ENCODE measurements around the gene WBP2. TPM values are rescaled to one million over a fixed set of nuclear protein-coding genes. Genes with fewer than 3 reads are reported as not detected.

The WBP2 gene
- total and polyA plus RNA-seq, 2 of the 13 experiments (the other 11 are each of a cell fraction or from before 2014, with no cell fraction given) = 29.2 to 29.5 TPM

DNA sequence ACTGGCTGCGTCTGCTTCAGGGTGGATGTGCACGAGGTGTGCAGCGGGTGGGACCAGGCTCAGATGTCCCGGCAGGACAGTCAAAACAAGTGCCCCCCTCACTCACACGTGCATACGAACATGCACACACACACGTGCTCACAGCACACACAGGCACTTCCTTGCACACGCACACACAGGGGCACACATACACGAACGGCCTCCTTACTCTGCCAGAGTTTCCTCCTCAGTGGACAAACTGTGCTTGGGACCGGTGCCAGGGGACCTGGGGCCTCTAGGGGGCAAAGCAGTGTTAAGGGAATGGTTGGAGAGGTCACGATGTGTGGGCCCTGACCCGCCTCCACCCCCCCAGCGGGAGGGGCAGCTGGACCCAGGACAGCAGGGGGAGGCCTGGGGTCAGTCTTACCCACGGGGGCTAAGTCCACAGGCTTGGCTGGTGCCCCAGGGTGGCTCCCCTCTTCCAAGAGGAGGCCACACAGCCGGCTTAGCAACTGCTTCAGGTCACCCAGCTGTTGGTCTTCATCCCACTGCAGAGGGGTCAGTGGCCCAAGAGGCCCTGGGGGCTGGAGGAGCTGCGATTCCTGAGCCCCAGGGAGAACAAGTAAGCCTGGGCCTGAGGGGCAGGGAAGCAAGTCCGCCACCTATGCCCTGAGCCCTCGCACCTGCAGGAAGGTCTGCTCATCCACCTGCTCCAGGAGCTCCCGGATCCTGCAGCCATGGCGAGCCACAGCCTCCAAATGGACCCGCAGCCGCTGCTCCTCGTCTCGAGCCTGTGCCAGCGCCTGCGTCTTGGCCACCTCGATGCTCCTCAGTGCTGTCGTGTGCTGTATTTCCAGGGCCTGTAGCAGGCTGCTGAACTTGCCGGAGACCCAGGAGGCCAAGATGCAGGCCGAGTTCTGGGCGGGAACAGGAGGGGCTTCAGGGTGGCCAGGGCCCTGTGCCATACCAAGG is 36.7 kb upstream of the WBP2 start (continued):
- TF ChIP-seq, protein P1, sequence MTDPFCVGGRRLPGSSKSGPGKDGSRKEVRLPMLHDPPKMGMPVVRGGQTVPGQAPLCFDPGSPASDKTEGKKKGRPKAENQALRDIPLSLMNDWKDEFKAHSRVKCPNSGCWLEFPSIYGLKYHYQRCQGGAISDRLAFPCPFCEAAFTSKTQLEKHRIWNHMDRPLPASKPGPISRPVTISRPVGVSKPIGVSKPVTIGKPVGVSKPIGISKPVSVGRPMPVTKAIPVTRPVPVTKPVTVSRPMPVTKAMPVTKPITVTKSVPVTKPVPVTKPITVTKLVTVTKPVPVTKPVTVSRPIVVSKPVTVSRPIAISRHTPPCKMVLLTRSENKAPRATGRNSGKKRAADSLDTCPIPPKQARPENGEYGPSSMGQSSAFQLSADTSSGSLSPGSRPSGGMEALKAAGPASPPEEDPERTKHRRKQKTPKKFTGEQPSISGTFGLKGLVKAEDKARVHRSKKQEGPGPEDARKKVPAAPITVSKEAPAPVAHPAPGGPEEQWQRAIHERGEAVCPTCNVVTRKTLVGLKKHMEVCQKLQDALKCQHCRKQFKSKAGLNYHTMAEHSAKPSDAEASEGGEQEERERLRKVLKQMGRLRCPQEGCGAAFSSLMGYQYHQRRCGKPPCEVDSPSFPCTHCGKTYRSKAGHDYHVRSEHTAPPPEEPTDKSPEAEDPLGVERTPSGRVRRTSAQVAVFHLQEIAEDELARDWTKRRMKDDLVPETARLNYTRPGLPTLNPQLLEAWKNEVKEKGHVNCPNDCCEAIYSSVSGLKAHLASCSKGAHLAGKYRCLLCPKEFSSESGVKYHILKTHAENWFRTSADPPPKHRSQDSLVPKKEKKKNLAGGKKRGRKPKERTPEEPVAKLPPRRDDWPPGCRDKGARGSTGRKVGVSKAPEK (CRISPR knock-in tag; IDR thresholded peaks at IDR 0.05; ENCODE audit: borderline replicate concordance) = no peak
- TF ChIP-seq ZNF850 (CRISPR knock-in tag; conservative IDR thresholded peaks at IDR 0.05) = no peak
- TF ChIP-seq ZNF451 (CRISPR knock-in tag; IDR thresholded peaks at IDR 0.05) = peak; percentile 81; the same call in 1 of the 2 replicates
- peak; percentile 82; the same call in 1 of the 2 replicates for TF ChIP-seq EEA1 (CRISPR knock-in tag; IDR thresholded peaks at IDR 0.05; ENCODE audit: borderline replicate concordance)
- TF ChIP-seq TGIF2 (CRISPR knock-in tag; IDR thresholded peaks at IDR 0.05) = no peak
- peak; percentile 85 for TF ChIP-seq PITX1 (CRISPR knock-in tag; IDR thresholded peaks at IDR 0.05)
- no peak for TF ChIP-seq PLRG1 (conservative IDR thresholded peaks at IDR 0.05)
- no peak for TF ChIP-seq ZNF614 (CRISPR knock-in tag; IDR thresholded peaks at IDR 0.05; ENCODE audit: borderline replicate concordance)
- TF ChIP-seq ISX (CRISPR knock-in tag; conservative IDR thresholded peaks at IDR 0.05) = peak; percentile 74; the same call in 1 of the 2 replicates
- TF ChIP-seq, protein P2, sequence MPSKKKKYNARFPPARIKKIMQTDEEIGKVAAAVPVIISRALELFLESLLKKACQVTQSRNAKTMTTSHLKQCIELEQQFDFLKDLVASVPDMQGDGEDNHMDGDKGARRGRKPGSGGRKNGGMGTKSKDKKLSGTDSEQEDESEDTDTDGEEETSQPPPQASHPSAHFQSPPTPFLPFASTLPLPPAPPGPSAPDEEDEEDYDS (CRISPR knock-in tag; IDR thresholded peaks at IDR 0.05) = peak; percentile 67
- TF ChIP-seq ZIK1 (CRISPR knock-in tag; IDR thresholded peaks at IDR 0.05; ENCODE audit: borderline replicate concordance, low read depth) = peak; percentile 44; the same call in 1 of the 2 replicates
- TF ChIP-seq CBFB (CRISPR knock-in tag; IDR thresholded peaks at IDR 0.05) = no peak
- TF ChIP-seq NR2F2 (IDR thresholded peaks at IDR 0.05; ENCODE audit: borderline replicate concordance, low read depth) = peak; percentile 89
- no peak for TF ChIP-seq SP2 (CRISPR knock-in tag; IDR thresholded peaks at IDR 0.05)
- TF ChIP-seq CENPT (CRISPR knock-in tag; IDR thresholded peaks at IDR 0.05; ENCODE audit: low read depth) = peak; percentile 62
- TF ChIP-seq, protein P3, sequence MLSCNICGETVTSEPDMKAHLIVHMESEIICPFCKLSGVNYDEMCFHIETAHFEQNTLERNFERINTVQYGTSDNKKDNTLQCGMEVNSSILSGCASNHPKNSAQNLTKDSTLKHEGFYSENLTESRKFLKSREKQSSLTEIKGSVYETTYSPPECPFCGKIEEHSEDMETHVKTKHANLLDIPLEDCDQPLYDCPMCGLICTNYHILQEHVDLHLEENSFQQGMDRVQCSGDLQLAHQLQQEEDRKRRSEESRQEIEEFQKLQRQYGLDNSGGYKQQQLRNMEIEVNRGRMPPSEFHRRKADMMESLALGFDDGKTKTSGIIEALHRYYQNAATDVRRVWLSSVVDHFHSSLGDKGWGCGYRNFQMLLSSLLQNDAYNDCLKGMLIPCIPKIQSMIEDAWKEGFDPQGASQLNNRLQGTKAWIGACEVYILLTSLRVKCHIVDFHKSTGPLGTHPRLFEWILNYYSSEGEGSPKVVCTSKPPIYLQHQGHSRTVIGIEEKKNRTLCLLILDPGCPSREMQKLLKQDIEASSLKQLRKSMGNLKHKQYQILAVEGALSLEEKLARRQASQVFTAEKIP (CRISPR knock-in tag; IDR thresholded peaks at IDR 0.05; ENCODE audit: borderline replicate concordance) = no peak
- TF ChIP-seq ZSCAN31 (CRISPR knock-in tag; IDR thresholded peaks at IDR 0.05; ENCODE audit: low read depth) = peak; percentile 74; the same call in 1 of the 2 replicates
- no peak for TF ChIP-seq ZZZ3 (CRISPR knock-in tag; IDR thresholded peaks at IDR 0.05; ENCODE audit: borderline replicate concordance)
- TF ChIP-seq, protein P4, sequence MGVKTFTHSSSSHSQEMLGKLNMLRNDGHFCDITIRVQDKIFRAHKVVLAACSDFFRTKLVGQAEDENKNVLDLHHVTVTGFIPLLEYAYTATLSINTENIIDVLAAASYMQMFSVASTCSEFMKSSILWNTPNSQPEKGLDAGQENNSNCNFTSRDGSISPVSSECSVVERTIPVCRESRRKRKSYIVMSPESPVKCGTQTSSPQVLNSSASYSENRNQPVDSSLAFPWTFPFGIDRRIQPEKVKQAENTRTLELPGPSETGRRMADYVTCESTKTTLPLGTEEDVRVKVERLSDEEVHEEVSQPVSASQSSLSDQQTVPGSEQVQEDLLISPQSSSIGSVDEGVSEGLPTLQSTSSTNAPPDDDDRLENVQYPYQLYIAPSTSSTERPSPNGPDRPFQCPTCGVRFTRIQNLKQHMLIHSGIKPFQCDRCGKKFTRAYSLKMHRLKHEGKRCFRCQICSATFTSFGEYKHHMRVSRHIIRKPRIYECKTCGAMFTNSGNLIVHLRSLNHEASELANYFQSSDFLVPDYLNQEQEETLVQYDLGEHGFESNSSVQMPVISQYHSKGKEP (CRISPR knock-in tag; IDR thresholded peaks at IDR 0.05) = no peak
- no peak for TF ChIP-seq TBL1XR1 (IDR thresholded peaks at IDR 0.05; ENCODE audit: borderline replicate concordance, low read length, partially characterized antibody)
- no peak; the same call in 1 of the 2 replicates for TF ChIP-seq ZSCAN29 (CRISPR knock-in tag; conservative IDR thresholded peaks at IDR 0.05)
- TF ChIP-seq CEBPG (CRISPR knock-in tag; IDR thresholded peaks at IDR 0.05) = no peak
- peak; percentile 7; the same call in 1 of the 2 replicates for TF ChIP-seq ZNF792 (CRISPR knock-in tag; IDR thresholded peaks at IDR 0.05)
- peak; percentile 73; the same call in 1 of the 2 replicates for TF ChIP-seq TMF1 (CRISPR knock-in tag; IDR thresholded peaks at IDR 0.05; ENCODE audit: low read depth)

Measured in HepG2 (cell line).